Measurements from ENCODE around the gene RPRML.
"Not testable (repeated sequence)": the region's sequence is repeated elsewhere in the genome, so short reads cannot be mapped to it uniquely, and the experiment has no call there.

RPRML gene

DNA sequence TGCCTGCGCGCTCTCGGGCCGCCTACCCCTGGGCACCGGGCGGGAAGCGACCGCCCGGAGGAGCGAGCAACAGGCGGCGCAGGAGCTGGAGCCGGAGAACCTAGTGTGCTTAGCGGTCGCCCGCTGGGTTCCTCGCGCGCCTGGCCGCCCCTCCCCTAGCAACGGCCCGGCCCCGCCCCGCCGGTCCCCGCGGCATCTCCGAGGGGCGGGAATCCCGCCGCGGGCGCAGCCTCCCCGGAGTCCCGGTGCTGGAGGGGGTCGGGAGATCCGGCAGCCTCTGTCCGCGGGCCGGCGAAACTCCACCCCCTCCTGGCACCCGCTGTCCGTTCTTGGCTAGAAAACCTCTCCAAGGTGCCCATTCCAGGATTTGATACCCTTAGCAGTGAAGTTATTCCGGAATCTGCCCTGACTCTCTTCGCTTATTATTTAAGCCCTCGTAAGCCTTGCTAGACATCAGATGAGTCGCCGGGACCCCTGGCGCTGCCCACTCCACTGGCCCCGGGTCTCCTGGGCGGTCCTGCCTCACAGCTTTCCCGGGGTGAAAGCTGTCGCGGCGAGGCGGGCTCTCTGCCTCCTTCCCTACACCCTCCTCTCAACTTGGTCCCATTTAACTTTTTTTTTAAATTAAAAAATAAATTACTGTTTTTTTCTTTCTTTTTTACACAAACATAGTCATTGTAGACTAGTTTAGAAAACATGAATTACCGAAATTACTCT, at the start of gene RPRML:
Gene RPRML (minus strand): TSS at position 107 of the 717 bp plus-strand sequence. CDS start 246 bp downstream, outside the sequence.
- DNase-seq (ENCODE audit: low spot score): peak; percentile 91

DNA sequence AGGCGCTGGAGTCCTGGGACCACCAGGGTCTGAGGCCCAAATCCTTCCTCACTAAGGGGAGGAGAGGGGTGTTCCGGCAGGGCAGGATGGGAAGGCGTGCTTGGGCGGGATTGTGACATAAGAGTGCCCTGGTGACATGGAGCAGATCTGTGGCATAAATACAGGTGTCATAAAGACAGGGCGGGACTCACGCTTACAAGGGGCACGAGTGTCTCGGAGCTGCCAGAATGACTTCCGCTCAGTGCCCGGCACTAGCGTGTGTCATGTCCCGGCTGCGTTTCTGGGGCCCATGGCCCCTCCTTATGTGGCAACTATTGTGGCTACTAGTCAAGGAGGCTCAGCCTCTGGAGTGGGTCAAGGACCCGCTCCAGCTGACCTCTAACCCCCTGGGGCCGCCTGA, 37.9 kb upstream of the RPRML start:
- not testable (repeated sequence) for DNase-seq (ENCODE audit: low spot score)

DNA sequence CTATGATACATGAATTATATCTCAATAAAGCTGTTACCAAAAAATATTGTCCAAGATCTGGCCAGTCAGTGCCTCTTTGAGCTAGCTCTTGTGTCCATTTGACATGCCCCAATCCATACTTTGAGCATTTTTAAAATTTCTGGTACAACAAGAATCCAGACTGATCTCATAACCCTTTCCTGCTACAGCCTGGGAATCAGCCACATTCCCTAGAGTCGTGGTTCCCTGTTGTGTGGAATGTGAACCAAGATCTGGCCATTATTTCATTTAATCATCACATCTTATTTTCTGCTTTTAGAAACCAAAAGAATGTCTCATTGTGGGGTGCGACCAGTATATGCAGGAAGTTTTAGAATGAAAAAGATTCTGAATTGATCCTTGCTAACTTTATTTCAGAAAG, 34.3 kb upstream of the RPRML start:
- DNase-seq (ENCODE audit: low spot score): no peak

DNA sequence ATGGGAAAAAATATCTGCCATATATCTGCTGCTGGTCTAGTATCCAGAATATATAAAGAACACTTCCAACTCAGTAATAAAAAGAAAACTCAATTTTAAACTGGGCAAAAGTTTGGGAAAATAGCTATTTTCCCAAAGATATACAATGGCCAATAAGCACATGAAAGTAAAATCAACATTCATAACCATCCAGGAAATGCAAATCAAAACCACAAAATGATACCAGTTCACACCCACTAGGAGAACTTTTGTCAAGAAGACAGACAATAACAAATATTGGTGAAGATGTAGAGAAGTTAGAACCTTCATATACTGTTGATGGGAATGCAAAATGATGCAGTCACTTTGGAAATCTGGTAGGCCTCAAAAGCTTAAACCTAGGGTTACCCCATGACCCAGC, 33.4 kb upstream of the RPRML start:
- no peak for DNase-seq (ENCODE audit: low spot score)

DNA sequence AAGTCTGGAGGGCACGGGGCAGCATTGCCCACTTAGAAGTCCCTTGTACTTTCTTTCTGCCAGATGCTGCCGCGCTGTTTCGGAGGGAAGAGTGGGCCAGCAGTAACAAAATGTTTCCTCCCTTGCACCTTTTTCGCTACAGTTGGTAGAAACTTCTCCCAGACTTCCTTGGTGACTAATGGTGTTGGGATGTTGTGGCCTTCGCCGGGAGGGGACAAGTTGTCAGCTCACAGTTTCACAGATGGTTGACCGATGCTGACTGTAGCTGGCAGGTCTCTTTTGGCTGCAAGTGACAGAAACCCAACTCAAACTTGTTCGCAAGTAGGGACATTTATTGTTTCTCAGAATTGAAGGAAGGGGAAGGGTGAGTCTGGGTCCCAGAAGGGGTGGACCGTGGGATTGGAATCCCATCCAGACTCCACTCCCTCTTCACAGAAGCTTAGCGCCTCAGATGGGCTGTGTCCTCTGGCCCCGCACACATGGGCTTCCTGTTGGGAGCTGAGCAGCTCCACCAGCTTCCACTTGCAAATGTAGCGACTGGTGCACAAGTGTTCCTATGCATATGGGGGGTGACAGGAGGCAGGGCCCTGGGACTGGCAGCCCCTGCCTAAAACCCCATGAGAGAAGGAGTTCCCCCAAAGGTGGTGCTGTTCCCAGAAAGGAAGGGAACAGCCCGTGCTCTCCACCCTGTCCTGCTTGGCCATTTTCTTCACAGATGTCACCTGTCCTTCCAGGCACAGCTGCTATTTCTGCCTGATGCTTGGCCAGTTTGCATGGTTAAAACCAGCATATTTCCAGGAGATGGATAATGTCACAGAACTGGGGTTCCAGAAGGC, 30.9 kb upstream of the RPRML start:
- no peak for DNase-seq (ENCODE audit: low spot score)

DNA sequence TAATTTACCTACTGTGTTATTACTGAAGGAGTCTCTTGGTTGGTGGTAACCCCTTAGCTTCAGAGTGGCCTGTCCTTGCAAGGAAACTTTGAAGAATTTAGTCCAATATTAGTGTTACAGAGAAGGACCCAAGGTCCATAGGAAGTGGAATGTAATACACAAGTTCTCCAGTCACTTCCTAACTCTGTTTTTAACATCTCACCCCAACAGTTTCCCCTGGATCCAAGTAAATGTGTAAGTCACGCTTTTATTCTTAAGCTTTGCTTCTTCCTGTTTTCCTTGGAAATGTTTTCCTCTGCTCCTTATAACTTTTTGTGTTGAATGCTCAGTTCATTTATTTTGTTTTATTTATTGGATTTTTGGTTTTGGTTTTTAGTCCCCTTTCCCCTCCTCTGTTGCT, 25.9 kb upstream of the RPRML start:
- no peak for DNase-seq (ENCODE audit: low spot score)

DNA sequence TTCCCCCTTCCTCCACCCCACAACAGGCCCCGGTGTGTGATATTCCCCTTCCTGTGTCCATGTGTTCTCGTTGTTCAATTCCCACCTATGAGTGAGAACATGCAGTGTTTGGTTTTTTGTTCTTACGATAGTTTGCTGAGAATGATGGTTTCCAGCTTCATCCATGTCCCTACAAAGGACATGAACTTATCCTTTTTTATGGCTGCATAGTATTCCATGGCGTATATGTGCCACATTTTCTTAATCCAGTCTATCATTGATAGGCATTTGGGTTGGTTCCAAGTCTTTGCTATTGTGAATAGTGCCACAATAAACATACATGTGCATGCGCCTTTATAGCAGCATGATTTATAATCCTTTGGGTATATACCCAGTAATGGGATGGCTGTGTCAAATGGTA, 24.8 kb upstream of the RPRML start:
- not testable (repeated sequence) for DNase-seq (ENCODE audit: low spot score)

DNA sequence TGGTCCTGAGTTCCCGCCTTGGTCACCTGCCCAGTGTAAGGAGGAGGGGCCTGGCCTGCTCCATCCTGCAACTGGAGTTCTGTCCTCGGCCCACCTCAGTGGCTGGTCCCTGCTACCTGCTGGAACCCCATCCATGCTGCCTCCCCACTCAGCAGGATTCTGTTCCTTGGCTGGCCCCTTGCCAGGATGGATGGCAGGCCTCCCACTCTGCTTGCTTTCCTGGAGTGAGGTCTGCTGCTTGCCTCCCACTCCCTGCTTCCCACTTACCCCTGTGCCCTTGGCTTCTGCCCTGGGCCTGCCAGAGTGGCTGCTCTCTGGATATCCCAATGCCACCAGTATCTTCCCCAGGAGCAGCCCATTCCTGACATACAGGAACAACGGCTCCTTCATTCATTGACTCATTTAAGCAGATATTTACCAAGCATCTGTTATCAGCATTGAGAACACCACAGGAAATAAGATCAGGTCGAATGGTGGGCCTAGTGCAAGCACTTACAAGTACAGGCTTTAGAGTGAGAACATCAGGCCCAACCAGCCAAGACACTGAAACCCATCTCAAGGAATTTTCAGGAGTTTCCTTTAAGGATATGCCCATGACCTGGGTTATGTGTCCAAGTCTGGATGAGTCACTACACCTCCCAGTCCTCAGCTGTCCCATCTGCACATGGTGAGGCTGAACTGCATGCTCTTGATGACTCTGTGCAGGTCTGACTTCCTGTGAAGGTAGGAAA, 17.0 kb upstream of the RPRML start:
- no peak for DNase-seq (ENCODE audit: low spot score)

DNA sequence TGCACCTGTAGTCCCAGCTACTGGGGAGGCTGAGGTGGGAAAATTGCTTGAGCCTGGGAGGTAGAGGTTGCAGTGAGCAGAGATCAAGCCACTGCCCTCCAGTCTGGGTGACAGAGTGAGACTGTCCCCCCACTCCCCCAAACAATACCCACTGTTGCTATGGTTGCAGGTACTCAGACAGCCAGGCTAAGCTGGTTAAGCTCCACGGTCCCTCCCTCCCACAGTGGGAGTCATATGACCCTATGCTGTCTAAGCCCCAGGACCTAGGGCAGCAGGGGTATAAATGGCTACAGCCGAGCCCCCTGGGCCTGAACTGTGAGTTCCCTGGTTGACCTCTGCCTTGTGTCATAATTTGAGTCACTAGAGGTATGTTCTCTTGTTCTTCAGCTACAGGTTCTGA, 15.9 kb upstream of the RPRML start:
- DNase-seq (ENCODE audit: low spot score): peak; percentile 69

DNA sequence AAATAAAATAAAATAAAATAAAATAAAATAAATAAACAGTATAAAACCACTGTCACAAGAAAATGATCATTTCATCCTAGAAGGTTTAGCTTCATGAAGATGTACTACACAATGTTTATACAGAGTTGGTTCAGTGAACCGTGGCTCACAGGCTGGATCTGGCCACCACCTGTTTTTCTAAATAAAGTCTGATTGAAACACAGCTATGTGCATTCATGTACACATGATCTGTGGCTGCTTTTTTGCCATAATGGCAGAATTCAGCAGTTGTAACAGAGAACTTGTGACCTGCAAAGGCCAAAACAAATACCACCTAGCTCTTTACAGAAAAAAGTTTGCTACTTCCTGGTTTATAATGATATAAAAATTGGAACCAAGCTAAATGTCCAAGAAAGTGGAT, 12.6 kb upstream of the RPRML start:
- DNase-seq (ENCODE audit: low spot score): no peak

DNA sequence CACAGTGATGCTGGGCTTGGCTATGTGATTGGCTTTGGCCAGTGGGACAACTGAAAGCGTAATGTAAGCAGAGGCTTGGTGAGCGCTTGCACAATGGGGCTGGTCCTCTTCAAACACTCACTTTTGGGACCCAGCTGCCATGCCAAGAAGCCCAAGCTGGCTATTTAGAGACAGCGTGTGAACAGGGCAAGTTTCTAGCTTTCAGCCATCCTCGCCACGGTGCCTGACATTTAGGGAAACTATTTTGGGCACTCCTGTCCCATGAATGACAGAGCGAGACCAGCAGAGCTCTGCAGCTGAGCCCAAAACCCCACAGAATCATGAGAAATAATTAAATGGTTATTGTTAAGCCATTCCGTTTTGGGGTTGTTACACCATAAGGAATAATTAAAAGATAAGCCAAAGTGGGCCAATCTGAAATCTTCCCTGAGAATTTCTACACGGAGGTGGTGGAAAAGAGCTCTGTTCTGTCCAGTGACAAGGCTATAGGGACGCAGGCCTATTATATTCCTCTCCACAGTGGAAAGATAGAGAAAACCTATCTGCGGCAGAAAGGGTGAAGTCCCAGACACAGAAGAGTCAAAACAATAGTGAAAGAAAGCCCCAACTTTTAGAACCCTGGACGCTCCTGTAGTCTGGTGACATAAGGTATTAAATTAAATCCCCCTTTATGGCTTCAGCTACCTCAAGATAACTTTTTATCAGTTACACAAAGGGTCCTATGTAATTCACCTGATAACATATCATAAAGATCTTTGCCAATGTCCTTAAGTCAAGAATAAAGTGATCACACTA, 10.8 kb upstream of the RPRML start:
- no peak for DNase-seq (ENCODE audit: low spot score)

DNA sequence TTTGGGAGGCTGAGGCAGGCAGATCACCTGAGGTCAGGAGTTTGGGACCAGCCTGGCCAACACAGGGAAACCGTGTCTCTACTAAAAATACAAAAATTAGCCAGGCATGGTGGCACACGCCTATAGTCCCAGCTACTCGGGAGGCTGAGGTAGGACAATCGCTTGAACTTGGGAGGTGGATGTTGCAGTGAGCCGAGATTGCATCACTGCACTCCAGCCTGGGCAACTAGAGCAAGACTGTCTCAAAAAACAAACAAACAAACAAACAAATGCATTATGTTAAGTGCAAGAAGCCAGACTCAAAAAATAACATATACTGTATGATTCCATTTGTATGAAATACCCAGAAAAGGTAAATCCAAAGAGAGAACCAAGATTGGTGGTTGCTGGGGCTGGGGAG, 8.9 kb upstream of the RPRML start:
- not testable (repeated sequence) for DNase-seq (ENCODE audit: low spot score)

DNA sequence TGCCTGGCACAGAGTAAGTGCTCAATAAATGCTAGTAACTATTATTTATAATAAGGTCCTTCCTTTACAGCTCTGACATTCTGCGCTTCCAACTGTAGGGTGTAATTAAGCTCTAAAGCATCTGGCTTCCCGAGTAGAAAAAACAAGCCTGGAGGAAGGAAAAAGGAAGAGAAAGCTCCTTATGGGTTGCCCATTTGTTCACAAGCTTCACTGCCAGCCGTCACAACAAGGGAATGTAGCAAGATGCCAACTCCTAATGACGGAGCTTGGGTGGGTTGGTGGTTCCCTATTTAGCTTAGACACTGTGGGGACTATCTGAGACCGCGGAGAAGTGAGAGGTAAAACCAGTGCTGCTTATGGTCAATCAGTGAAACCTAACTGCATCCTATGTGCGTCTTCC, 7.3 kb upstream of the RPRML start:
- DNase-seq (ENCODE audit: low spot score): no peak

DNA sequence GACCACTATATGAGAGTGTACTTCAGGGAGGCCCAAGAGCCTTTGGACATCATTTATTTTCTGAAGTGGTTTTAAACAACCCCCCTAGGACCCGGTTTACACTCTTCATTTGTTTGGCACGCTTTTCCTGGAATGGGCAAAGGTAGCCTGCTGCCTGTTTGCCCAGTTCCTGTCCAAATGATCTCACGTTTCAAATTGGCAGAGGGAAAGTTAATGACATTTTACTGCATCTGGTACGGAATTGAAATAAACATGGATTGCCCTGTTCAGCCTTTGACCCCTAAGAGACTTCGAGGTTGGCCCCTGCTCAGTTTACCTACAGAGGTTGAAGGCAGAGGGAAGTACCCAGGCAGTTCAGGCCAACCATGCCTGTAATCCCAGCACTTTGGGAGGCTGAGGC, 5.8 kb upstream of the RPRML start:
- no peak for DNase-seq (ENCODE audit: low spot score)

DNA sequence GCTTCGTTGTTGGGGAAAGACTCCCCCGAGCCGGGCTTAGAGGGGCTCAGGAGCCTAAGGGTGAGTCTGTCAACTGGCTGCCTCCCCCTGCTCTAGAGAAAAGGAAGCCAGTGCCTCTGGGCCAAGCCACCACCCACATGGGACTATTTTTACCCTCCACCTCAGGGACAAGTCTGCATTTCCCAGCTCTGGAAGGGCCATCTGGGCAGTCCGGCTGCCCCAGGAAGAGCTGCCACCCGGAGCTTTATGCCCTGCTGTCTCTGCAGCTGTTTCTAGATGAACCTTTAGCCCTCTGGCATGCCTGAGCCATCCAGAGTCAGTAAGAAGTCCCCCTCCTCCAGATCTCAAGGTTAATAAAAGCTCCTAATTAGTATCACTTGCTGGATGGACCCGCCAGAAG, 5.3 kb upstream of the RPRML start:
- no peak for DNase-seq (ENCODE audit: low spot score)

DNA sequence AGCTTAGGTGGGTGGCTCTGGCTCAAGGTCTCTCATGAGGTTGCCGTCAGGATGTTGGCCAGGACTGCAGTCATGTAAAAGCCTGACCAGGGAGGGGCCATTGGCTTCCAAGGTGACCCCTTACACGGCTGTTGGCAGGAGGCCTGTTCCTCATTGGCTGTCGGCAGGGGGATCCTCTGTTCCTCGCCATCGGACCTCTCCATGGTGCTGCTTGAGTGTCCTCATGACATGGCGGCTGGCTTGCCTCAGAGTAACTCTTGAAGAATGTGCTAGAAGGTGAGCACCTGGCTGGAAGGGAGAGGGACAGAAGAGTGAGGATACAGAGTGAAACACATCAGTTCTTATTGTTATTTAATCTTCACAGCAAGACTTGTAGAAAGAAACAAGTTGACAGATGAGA, 4.7 kb upstream of the RPRML start:
- DNase-seq (ENCODE audit: low spot score): no peak

DNA sequence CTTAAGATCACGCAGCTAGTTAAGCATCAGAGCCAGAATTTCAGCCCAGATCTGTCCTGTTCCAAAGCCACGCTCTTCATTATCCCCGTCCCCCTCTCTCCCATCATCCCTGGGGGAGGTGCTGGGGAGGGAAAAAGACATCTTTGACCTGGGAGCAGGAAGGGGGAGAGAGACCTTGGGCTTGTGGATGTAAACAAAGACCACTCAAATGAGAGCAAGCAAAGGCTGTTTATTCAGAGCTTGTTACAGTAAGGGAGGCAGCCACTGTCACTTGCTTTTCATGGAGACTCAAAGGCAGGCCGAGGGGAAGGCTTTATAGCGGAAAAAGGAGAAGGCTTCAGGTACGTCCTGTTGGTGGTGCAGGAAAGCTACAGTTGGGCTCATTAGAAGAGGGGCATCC, 3.5 kb upstream of the RPRML start:
- no peak for DNase-seq (ENCODE audit: low spot score)

DNA sequence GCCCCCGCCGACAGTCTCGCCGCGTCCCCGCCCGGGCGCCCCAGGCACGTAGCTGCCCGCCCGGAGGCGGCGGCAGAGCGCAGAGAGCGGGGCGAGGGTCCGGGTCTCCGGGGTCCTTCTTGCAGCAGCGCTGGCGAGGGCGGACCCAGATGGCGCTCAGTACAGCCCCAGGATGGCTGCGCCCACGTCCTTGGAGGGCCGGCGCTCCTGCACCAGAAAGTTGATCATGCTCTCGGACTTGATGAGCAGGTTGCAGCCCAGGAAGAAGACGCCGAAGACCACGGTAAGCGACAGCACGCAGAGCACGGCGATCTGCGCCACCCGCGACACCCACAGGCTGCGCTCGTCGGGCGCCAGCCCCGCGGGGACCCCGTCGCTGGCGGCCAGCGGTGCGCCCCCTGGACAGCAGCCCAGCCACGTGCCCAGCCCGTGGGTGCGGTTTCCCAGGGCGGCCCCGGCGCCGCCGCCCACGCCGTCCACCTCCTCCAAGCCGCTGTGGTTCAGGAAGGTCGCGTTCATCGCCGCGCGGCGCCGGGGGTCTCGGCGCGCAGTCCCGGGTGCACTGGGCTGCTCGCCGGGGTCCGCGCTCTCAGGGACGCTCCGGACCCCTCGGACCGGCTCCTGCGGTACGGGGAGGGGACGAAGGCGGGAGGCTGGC, 435 bp downstream of the RPRML start:
- peak; percentile 77 for DNase-seq (ENCODE audit: low spot score)

DNA sequence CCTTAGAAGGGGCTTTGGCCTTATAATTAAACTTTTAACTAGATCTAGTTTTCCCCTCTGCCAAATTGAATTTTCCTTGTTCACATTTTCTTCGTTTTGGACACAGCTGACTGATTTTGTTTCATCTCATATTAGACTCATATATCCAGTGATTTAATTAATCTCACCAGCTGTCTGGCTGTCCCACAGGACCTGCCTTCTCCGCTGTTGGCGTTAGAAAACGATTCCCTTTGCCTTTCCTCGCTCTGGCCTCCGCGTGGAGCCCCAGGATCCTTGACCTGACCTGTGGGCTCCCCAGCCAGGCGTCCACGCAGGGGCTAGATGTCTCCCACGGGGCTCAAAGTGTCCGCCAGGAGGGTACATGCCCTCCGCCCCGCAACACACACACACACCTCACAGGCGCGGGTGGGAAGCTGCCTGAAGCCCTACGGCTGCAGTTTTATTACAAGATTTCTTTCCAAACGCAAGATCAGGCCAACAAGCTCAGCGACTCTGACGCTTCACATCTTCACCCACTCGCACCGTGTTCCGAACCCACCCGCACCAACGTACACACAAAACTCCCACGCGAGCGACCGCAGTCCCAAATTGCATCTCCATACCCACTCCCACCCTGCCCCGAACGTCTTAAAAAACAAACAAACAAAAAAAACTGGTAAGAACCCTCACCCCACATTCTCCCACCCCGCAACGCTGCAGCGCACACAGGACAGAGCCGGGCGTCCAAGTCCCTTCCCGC, 1.1 kb downstream of the RPRML start:
- peak; percentile 62 for DNase-seq (ENCODE audit: low spot score)

DNA sequence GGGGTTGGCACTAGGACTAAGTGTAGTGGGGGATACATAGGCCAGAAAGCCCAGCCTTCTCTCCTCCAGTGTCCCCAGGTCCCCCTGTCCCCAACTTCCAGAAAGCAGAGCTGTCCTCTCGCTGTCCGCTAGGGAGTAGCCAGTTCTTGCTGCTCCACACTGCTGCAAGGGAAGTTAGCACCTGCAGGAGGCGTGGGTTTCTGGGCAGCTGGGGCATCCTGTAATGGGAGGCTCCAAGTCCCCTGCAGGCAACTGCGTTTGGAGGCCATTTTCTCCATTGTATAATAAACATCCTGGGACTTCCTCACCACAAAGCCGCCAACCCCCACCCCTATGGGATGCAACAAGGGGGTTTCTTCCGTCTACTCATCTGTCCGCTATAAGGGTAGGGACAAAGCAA, 1.7 kb downstream of the RPRML start:
- DNase-seq (ENCODE audit: low spot score): peak; percentile 91
